Adrenal gland (tissue), 5 donors: ENCODE measurements around the gene ELP5.

ENCODE experiments used
- POLR2A ChIP-seq, 2 donors: fragments of 450-650 bp; IDR thresholded peaks; one replicate each; pipeline ENCODE4 v1.6.1; 2017; ENCODE audit warnings: antibody characterized with exemption in 2 of 2, mild to moderate bottlenecking in 2 of 2, moderate library complexity in 1 of 2
- TF ChIP-seq, protein P1 (sequence below), 6 experiments: fragments of 450-650 bp in 4 of 6; fragments of 200-600 bp in 2 of 6; sonication (generic) in 1 of 6; IDR thresholded peaks; 1 replicate in 5 of 6; 2 replicates in 1 of 6; pipeline versions ENCODE4 v1.5.1 to v1.8.0; 2016 to 2021; ENCODE audit warnings: antibody characterized with exemption in 6 of 6, mild to moderate bottlenecking in 2 of 6, moderate library complexity in 1 of 6
- donor health status: DM: no; HTN: no; CAD: no.

DNA sequence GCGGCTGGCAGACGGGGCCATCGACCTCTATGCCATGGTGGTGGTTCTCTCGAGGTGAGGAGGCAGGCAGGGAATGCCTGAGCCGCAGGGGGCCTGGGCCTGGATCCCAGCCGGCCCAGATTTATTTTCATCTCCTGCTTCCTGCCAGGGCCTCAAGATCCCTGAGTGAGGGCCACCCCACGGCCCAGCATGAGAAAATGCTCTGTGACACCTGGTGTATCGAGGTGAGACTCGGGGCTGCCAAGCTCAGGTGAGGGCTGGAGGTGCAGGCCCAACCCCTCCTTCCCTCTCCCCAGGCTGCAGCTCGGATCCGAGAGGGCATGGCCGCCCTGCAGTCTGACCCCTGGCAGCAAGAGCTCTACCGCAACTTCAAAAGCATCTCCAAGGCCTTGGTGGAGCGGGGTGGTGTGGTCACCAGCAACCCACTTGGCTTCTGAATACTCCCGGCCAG lies 27.3 kb upstream of the ELP5 start:
- TF ChIP-seq, protein P1, sequence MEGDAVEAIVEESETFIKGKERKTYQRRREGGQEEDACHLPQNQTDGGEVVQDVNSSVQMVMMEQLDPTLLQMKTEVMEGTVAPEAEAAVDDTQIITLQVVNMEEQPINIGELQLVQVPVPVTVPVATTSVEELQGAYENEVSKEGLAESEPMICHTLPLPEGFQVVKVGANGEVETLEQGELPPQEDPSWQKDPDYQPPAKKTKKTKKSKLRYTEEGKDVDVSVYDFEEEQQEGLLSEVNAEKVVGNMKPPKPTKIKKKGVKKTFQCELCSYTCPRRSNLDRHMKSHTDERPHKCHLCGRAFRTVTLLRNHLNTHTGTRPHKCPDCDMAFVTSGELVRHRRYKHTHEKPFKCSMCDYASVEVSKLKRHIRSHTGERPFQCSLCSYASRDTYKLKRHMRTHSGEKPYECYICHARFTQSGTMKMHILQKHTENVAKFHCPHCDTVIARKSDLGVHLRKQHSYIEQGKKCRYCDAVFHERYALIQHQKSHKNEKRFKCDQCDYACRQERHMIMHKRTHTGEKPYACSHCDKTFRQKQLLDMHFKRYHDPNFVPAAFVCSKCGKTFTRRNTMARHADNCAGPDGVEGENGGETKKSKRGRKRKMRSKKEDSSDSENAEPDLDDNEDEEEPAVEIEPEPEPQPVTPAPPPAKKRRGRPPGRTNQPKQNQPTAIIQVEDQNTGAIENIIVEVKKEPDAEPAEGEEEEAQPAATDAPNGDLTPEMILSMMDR (IDR thresholded peaks at IDR 0.05) = no peak
- TF ChIP-seq POLR2A (IDR thresholded peaks at IDR 0.05) = no peak
